Sigmoid colon (tissue), 7 donors: Measurements from ENCODE around the gene IRF4. TPM values are rescaled to one million over a fixed set of nuclear protein-coding genes. Genes with fewer than 3 reads are reported as not detected.

Experiments used
- DNase-seq: peaks from one replicate; pipeline ENCODE4 v3.0.0-alpha.2; 2019
- H3K27ac ChIP-seq, 4 donors: fragments of 200-600 bp; sonication (generic); one replicate each; pipeline ENCODE4 v1.5.1; 2016 to 2019; ENCODE audit warnings: mild to moderate bottlenecking in 1 of 4
- H3K27me3 ChIP-seq, 3 donors: fragments of 200-600 bp; sonication (generic); one replicate each; pipeline ENCODE4 v1.5.1; 2019; ENCODE audit warnings: mild to moderate bottlenecking in 1 of 3
- H3K36me3 ChIP-seq, 4 donors: fragments of 200-600 bp; sonication (generic); one replicate each; pipeline ENCODE4 v1.5.1; 2016 to 2019
- H3K4me1 ChIP-seq, 4 donors: fragments of 200-600 bp; sonication (generic); one replicate each; pipeline ENCODE4 v1.5.1; 2017 to 2019
- H3K4me3 ChIP-seq, 4 donors: fragments of 200-600 bp; sonication (generic); one replicate each; pipeline ENCODE4 v1.5.1; 2017 to 2019; ENCODE audit warnings: mild to moderate bottlenecking in 2 of 4, moderate library complexity in 1 of 4
- H3K9me3 ChIP-seq, 4 donors: fragments of 200-600 bp in 3 of 4; sonication (generic) in 3 of 4; one replicate each; pipeline versions ENCODE4 v1.5.1 to v1.6.1; 2013 to 2019
- EP300 ChIP-seq, 4 donors: sonication (generic); formaldehyde crosslinking; IDR thresholded peaks; one replicate each; pipeline ENCODE4 v1.6.1; 2017; ENCODE audit warnings: antibody characterized with exemption in 4 of 4
- POLR2A ChIP-seq, 2 donors: fragments of 450-650 bp; IDR thresholded peaks; one replicate each; pipeline ENCODE4 v1.6.1; 2016; ENCODE audit warnings: antibody characterized with exemption in 2 of 2, mild to moderate bottlenecking in 2 of 2, moderate library complexity in 2 of 2
- POLR2AphosphoS5 ChIP-seq, 4 donors: sonication (generic); formaldehyde crosslinking; IDR thresholded peaks; one replicate each; pipeline ENCODE4 v1.6.1; 2017; ENCODE audit warnings: antibody characterized with exemption in 4 of 4
- WGBS, 2 donors: extraction: QIAGEN DNeasy Blood & Tissue Kit; methylation state at CpG; one replicate each; pipeline ENCODE4 v1.1.7; 2013; 5-methylcytosine and 5-hydroxymethylcytosine counted together
- intact Hi-C: fragments of 100-400 bp; cut with DNase I; formaldehyde crosslinking; loops from one replicate; pipeline ENCODE4 v1.15.1; 2023
- polyA plus RNA-seq, 3 donors: library from polyadenylated mRNA; stranded (reverse); fragments of 200-250 nt; gene quantifications; one replicate each; pipeline ENCODE4 v1.2.3, GENCODE V29; 2013
- total RNA-seq, 4 donors: library from RNA; depleted of rRNA; stranded (reverse); fragments of >200 nt; gene quantifications; one replicate each; pipeline ENCODE4 v1.1.0, GENCODE V29; 2016
- TF ChIP-seq, protein P1 (sequence below), 4 experiments: fragments of 450-650 bp in 3 of 4; fragments of 200-600 bp in 1 of 4; IDR thresholded peaks; one replicate each; pipeline ENCODE4 v1.5.1; 2016 to 2019; ENCODE audit warnings: antibody characterized with exemption in 4 of 4, mild to moderate bottlenecking in 3 of 4, moderate library complexity in 2 of 4
- donor health status: healthy with polysubstance abuse.
- donor health status: Bipolar disorder and iron deficiency.
- donor health status: healthy.

IRF4 gene
- total and polyA plus RNA-seq, 7 donors, result 0.28 to 9.3 (median 0.46) TPM

DNA sequence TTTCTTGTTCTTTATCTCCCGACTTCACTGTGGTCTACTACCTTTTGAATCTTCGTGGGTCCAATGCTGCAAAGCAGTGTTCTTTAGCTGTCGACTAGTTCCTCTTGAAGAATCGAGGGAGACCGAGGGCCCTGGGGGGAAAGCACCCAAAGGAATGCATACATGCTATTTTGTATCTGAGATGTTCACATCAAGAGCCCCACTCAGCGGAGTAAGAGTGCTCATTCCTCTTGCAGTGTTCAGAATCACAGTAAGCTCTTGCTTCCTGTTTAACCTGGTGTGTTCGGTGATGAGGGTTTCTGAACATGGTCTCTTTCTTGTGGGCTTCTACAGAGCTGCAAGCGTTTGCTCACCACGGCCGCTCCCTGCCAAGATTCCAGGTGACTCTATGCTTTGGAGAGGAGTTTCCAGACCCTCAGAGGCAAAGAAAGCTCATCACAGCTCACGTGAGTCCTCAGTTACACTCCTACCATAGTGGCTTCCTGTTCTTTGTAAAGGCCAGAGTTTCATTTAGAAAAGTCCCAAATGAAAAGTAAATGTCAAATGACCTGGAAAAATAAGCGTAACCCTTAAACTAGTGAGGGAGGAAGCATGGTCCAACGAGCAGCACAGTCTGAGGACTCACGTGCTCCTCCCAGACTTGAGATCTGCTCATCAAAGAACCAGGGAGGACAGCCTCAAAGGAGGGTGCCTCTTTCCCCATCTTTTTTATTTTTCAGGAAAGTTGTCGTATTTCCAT, 13.3 kb downstream of the IRF4 start:
- WGBS, 2 donors, result 65 to 86% methylated on average over 15 of the region's 15 CpGs
- no peak overlapping the region for H3K4me3 ChIP-seq
- TF ChIP-seq, protein P1, sequence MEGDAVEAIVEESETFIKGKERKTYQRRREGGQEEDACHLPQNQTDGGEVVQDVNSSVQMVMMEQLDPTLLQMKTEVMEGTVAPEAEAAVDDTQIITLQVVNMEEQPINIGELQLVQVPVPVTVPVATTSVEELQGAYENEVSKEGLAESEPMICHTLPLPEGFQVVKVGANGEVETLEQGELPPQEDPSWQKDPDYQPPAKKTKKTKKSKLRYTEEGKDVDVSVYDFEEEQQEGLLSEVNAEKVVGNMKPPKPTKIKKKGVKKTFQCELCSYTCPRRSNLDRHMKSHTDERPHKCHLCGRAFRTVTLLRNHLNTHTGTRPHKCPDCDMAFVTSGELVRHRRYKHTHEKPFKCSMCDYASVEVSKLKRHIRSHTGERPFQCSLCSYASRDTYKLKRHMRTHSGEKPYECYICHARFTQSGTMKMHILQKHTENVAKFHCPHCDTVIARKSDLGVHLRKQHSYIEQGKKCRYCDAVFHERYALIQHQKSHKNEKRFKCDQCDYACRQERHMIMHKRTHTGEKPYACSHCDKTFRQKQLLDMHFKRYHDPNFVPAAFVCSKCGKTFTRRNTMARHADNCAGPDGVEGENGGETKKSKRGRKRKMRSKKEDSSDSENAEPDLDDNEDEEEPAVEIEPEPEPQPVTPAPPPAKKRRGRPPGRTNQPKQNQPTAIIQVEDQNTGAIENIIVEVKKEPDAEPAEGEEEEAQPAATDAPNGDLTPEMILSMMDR (IDR thresholded peaks at IDR 0.05), result no peak
- TF ChIP-seq POLR2AphosphoS5 (IDR thresholded peaks at IDR 0.05) (no peak), POLR2A (IDR thresholded peaks at IDR 0.05) (no peak), EP300 (IDR thresholded peaks at IDR 0.05) (no peak)
- no peak overlapping the region for H3K27ac ChIP-seq
- peaks cover 0 to 7% (median 0%) of the 10 kb centered on the region in 4 donors for H3K4me1 ChIP-seq
- no peaks in the 10 kb centered on the region for H3K9me3 ChIP-seq
- H3K36me3 ChIP-seq, result no peaks in the 10 kb centered on the region
- H3K27me3 ChIP-seq, result no peaks in the 10 kb centered on the region
- DNase-seq, result no peak
- intact Hi-C loops, result loop anchor here (5.0 kb wide), 1 partner anchor 113 kb away; the partner anchor contains the start of gene DUSP22

DNA sequence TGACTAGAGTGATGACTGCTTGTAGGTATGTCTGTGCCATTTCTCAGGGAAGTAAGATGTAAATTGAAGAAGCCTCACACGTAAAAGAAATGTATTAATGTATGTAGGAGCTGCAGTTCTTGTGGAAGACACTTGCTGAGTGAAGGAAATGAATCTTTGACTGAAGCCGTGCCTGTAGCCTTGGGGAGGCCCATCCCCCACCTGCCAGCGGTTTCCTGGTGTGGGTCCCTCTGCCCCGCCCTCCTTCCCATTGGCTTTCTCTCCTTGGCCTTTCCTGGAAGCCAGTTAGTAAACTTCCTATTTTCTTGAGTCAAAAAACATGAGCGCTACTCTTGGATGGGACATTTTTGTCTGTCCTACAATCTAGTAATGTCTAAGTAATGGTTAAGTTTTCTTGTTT, 16.6 kb downstream of the IRF4 start:
- TF ChIP-seq EP300 (IDR thresholded peaks at IDR 0.05) (no peak), POLR2A (IDR thresholded peaks at IDR 0.05) (no peak), POLR2AphosphoS5 (IDR thresholded peaks at IDR 0.05) (no peak)
- TF ChIP-seq, protein P1 (IDR thresholded peaks at IDR 0.05), result no peak
- DNase-seq, result no peak
- intact Hi-C loops, result loop anchor here (2.0 to 5.0 kb wide), 2 partner anchors 116 to 219 kb away; partner anchors contain the start of gene DUSP22
- WGBS, 2 donors, result 58 to 66% methylated on average over 5 of the region's 5 CpGs
- Histone ChIP-seq H3K27ac (no peak overlapping the region), H3K36me3 (no peaks in the 10 kb centered on the region), H3K4me1 (peaks cover 0 to 7% (median 0%) of the 10 kb centered on the region in 4 donors), H3K27me3 (peaks cover 0 to 9% (median 0%) of the 10 kb centered on the region in 3 donors), H3K4me3 (no peak overlapping the region), H3K9me3 (no peaks in the 10 kb centered on the region)

DNA sequence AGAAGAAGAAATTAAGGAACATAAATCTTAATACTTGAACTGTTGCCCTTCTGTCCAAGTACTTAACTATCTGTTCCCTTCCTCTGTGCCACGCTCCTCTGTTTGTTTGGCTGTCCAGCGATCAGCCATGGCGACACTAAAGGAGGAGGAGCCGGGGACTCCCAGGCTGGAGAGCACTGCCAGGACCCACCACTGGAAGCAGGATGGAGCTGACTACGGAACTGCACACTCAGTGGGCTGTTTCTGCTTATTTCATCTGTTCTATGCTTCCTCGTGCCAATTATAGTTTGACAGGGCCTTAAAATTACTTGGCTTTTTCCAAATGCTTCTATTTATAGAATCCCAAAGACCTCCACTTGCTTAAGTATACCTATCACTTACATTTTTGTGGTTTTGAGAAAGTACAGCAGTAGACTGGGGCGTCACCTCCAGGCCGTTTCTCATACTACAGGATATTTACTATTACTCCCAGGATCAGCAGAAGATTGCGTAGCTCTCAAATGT, 17.1 kb downstream of the IRF4 start:
- TF ChIP-seq, protein P1 (IDR thresholded peaks at IDR 0.05), result peak; percentile 39 to 48 (median 47)
- TF ChIP-seq EP300 (IDR thresholded peaks at IDR 0.05) (no peak), POLR2AphosphoS5 (IDR thresholded peaks at IDR 0.05) (no peak)
- H3K27me3 ChIP-seq, result peaks cover 0 to 12% (median 0%) of the 10 kb centered on the region in 3 donors
- DNase-seq, result no peak
- no peak overlapping the region for H3K4me3 ChIP-seq
- intact Hi-C loops, result loop anchor here (2.0 to 5.0 kb wide), 2 partner anchors 116 to 220 kb away; partner anchors contain the start of gene DUSP22
- no peaks in the 10 kb centered on the region for H3K9me3 ChIP-seq
- no peaks in the 10 kb centered on the region for H3K36me3 ChIP-seq
- peaks cover 0 to 7% (median 0%) of the 10 kb centered on the region in 4 donors for H3K4me1 ChIP-seq
- H3K27ac ChIP-seq, result no peak overlapping the region
- WGBS, 2 donors, result 47 to 53% methylated on average over 9 of the region's 9 CpGs

DNA sequence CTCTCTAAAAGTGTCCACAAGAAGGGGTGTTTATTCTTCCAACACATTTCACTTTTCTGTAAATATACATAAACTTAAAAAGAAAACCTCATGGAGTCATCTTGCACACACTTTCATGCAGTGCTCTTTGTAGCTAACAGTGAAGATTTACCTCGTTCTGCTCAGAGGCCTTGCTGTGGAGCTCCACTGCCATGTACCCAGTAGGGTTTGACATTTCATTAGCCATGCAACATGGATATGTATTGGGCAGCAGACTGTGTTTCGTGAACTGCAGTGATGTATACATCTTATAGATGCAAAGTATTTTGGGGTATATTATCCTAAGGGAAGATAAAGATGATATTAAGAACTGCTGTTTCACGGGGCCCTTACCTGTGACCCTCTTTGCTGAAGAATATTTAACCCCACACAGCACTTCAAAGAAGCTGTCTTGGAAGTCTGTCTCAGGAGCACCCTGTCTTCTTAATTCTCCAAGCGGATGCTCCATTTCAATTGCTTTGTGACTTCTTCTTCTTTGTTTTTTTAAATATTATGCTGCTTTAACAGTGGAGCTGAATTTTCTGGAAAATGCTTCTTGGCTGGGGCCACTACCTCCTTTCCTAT, 17.9 kb downstream of the IRF4 start:
- Histone ChIP-seq H3K9me3 (peaks cover 0 to 2% (median 0%) of the 10 kb centered on the region in 4 donors), H3K4me3 (no peak overlapping the region), H3K4me1 (peaks cover 0 to 7% (median 0%) of the 10 kb centered on the region in 4 donors), H3K36me3 (no peaks in the 10 kb centered on the region), H3K27me3 (peaks cover 0 to 16% (median 4%) of the 10 kb centered on the region in 3 donors), H3K27ac (no peak overlapping the region)
- no peak for DNase-seq
- intact Hi-C loops, result loop anchor here (2.0 to 5.0 kb wide), 2 partner anchors 117 to 221 kb away; partner anchors contain the start of gene DUSP22
- TF ChIP-seq EP300 (IDR thresholded peaks at IDR 0.05) (no peak), POLR2AphosphoS5 (IDR thresholded peaks at IDR 0.05) (no peak), POLR2A (IDR thresholded peaks at IDR 0.05) (no peak)
- TF ChIP-seq, protein P1 (IDR thresholded peaks at IDR 0.05), result no peak
- WGBS, 2 donors, result 85 to 90% methylated on average over 4 of the region's 4 CpGs
